WTC11 (cell line): Measurements from ENCODE around the gene CPT1A. TPM values are rescaled to one million over a fixed set of nuclear protein-coding genes. Genes with fewer than 3 reads are reported as not detected.

ENCODE experiments used
- ATAC-seq: fragments of 200-7000 bp; cut with Tn5 transposase; 2 replicates; pipeline ENCODE4 v1.10.0; 2021; ENCODE audit warnings: mild to moderate bottlenecking, moderate library complexity
- CTCF ChIA-PET: fragments of 300-600 bp; sonication (Branson Sonifier 250); formaldehyde crosslinking; loops from one replicate; lab custom pipeline; 2021; ENCODE audit warnings: antibody characterized with exemption; lab: Charles Lee
- POLR2A ChIA-PET: fragments of 350-600 bp; sonication (Branson Sonifier 250); formaldehyde crosslinking; loops from one replicate; lab custom pipeline; 2021; ENCODE audit warnings: antibody characterized with exemption; lab: Charles Lee
- DNase-seq: peaks from one replicate; pipeline ENCODE4 v3.0.0; 2021; ENCODE audit warnings: low spot score
- H3K27ac Mint-ChIP-seq: 2 replicates; pipeline ENCODE4 v1.8.0; 2021; ENCODE audit warnings: mixed read lengths
- H3K27me3 Mint-ChIP-seq: 2 replicates; pipeline ENCODE4 v1.8.0; 2021; ENCODE audit warnings: low read depth, mild to moderate bottlenecking, moderate library complexity, mixed read lengths
- H3K36me3 Mint-ChIP-seq: 2 replicates; pipeline ENCODE4 v1.8.0; 2021; ENCODE audit warnings: mixed read lengths
- H3K4me1 Mint-ChIP-seq: 2 replicates; pipeline ENCODE4 v1.8.0; 2022; ENCODE audit warnings: mixed read lengths
- H3K4me3 Mint-ChIP-seq: 2 replicates; pipeline ENCODE4 v1.8.0; 2021; ENCODE audit warnings: mild to moderate bottlenecking, moderate library complexity, mixed read lengths
- H3K9me3 Mint-ChIP-seq: 2 replicates; pipeline ENCODE4 v1.8.0; 2021; ENCODE audit warnings: mixed read lengths
- CBFB ChIP-seq: sonication (generic); formaldehyde crosslinking; IDR thresholded peaks from 2 replicates; pipeline ENCODE4 v1.8.1; 2022; ENCODE audit warnings: mild to moderate bottlenecking, low read depth, missing genetic modification reagents
- CREM ChIP-seq: sonication (generic); formaldehyde crosslinking; IDR thresholded peaks from 2 replicates; pipeline ENCODE4 v1.8.1; 2022; ENCODE audit warnings: mild to moderate bottlenecking, missing genetic modification reagents, moderate library complexity
- FOXP1 ChIP-seq: sonication (generic); formaldehyde crosslinking; IDR thresholded peaks from 2 replicates; pipeline ENCODE4 v1.8.0; 2022; ENCODE audit warnings: missing genetic modification reagents, mild to moderate bottlenecking, moderate library complexity, borderline replicate concordance
- GABPB1 ChIP-seq: sonication (generic); formaldehyde crosslinking; IDR thresholded peaks from 2 replicates; pipeline ENCODE4 v1.8.1; 2023; ENCODE audit warnings: mild to moderate bottlenecking, missing genetic modification reagents
- GRHL2 ChIP-seq: fragments of 250-450 bp; sonication (Bioruptor Pico); IDR thresholded peaks from 2 replicates; pipeline ENCODE4 v1.8.0; 2022; ENCODE audit warnings: mild to moderate bottlenecking, moderate library complexity; ENCODE audit not compliant: insufficient replicate concordance, severe bottlenecking
- MXD4 ChIP-seq: fragments of 250-450 bp; sonication (Bioruptor Pico); IDR thresholded peaks from 2 replicates; pipeline ENCODE4 v1.8.0; 2021; ENCODE audit warnings: mild to moderate bottlenecking, moderate library complexity, borderline replicate concordance
- NR3C1 ChIP-seq: sonication (generic); formaldehyde crosslinking; conservative IDR thresholded peaks from 2 replicates; pipeline ENCODE4 v1.8.1; 2023; ENCODE audit warnings: low read depth, mild to moderate bottlenecking, missing genetic modification reagents
- PRRX2 ChIP-seq: fragments of 250-450 bp; sonication (Bioruptor Pico); IDR thresholded peaks from 2 replicates; pipeline ENCODE4 v1.8.0; 2021; ENCODE audit warnings: mild to moderate bottlenecking
- TEAD1 ChIP-seq: sonication (generic); formaldehyde crosslinking; IDR thresholded peaks from 2 replicates; pipeline ENCODE4 v1.8.0; 2022; ENCODE audit warnings: mild to moderate bottlenecking, missing genetic modification reagents
- TP53 ChIP-seq: sonication (generic); formaldehyde crosslinking; IDR thresholded peaks from 2 replicates; pipeline ENCODE4 v1.8.1; 2023; ENCODE audit warnings: mild to moderate bottlenecking, missing genetic modification reagents
- ZNF219 ChIP-seq: sonication (generic); formaldehyde crosslinking; IDR thresholded peaks from 2 replicates; pipeline ENCODE4 v1.8.0; 2023; ENCODE audit warnings: missing genetic modification reagents, mild to moderate bottlenecking, borderline replicate concordance
- ZNF232 ChIP-seq: sonication (generic); formaldehyde crosslinking; IDR thresholded peaks from 2 replicates; pipeline ENCODE4 v1.8.0; 2022; ENCODE audit warnings: mild to moderate bottlenecking, missing genetic modification reagents
- ZNF396 ChIP-seq: fragments of 250-450 bp; sonication (Bioruptor Pico); IDR thresholded peaks from 2 replicates; pipeline ENCODE4 v1.8.0; 2021; ENCODE audit warnings: mild to moderate bottlenecking, moderate library complexity, borderline replicate concordance
- ZNF416 ChIP-seq: fragments of 250-450 bp; sonication (Bioruptor Pico); IDR thresholded peaks from 2 replicates; pipeline ENCODE4 v1.9.0; 2021; ENCODE audit warnings: mild to moderate bottlenecking, inconsistent platforms
- ZNF671 ChIP-seq: fragments of 250-450 bp; sonication (Bioruptor Pico); IDR thresholded peaks from 2 replicates; pipeline ENCODE4 v1.8.0; 2021; ENCODE audit warnings: mild to moderate bottlenecking
- total RNA-seq: library from RNA; stranded (reverse); gene quantifications from 3 replicates; pipeline ENCODE4 v1.2.3, GENCODE V29; 2021
- TF ChIP-seq, protein P1 (sequence below): fragments of 250-450 bp; sonication (Bioruptor Pico); conservative IDR thresholded peaks from 2 replicates; pipeline ENCODE4 v1.9.0; 2021; ENCODE audit warnings: mild to moderate bottlenecking
- TF ChIP-seq, protein P2 (sequence below): sonication (generic); formaldehyde crosslinking; IDR thresholded peaks from 2 replicates; pipeline ENCODE4 v1.8.0; 2022; ENCODE audit warnings: mild to moderate bottlenecking, missing genetic modification reagents
- TF ChIP-seq, protein P3 (sequence below): fragments of 250-450 bp; sonication (Bioruptor Pico); IDR thresholded peaks from 2 replicates; pipeline ENCODE4 v1.9.0; 2021; ENCODE audit warnings: mild to moderate bottlenecking
- TF ChIP-seq, protein P4 (sequence below): fragments of 250-450 bp; sonication (Bioruptor Pico); IDR thresholded peaks from 2 replicates; pipeline ENCODE4 v1.9.0; 2021; ENCODE audit warnings: moderate library complexity, mild to moderate bottlenecking, inconsistent platforms, borderline replicate concordance
- TF ChIP-seq, protein P5 (sequence below): sonication (generic); formaldehyde crosslinking; IDR thresholded peaks from 2 replicates; pipeline ENCODE4 v1.8.0; 2023; ENCODE audit warnings: mild to moderate bottlenecking, missing genetic modification reagents
- TF ChIP-seq, protein P6 (sequence below): sonication (generic); formaldehyde crosslinking; IDR thresholded peaks from 2 replicates; pipeline ENCODE4 v1.8.1; 2023; ENCODE audit warnings: mild to moderate bottlenecking, missing genetic modification reagents, moderate library complexity
- TF ChIP-seq, protein P7 (sequence below): sonication (generic); formaldehyde crosslinking; IDR thresholded peaks from 2 replicates; pipeline ENCODE4 v1.8.1; 2022; ENCODE audit warnings: low read depth, mild to moderate bottlenecking, moderate library complexity, missing genetic modification reagents, borderline replicate concordance
- TF ChIP-seq, protein P8 (sequence below): sonication (generic); formaldehyde crosslinking; IDR thresholded peaks from 2 replicates; pipeline ENCODE4 v1.8.0; 2022; ENCODE audit warnings: mild to moderate bottlenecking, missing genetic modification reagents

CPT1A gene
- total RNA-seq, 1 experiment from 2014 or later: 28.1 TPM

DNA sequence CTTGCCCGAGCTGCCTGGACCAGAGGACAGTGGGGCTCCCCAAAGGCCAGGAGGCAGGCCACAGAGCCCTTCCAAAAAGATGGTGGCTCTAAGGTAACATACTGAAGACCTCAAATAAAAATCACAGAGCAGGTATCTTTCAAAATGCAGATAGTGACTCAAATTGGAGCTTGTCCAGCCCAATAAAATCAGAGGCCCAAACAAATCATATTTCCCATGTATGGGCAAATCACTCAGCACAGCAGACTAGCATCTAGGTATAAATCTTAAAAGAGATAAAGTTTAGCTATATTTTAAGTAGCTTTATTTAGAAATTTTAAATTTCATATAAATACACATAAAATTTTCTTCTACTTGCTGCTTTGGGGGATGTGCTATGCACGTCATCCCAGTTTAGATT, 93.7 kb downstream of the CPT1A start:
- TF ChIP-seq, protein P1, sequence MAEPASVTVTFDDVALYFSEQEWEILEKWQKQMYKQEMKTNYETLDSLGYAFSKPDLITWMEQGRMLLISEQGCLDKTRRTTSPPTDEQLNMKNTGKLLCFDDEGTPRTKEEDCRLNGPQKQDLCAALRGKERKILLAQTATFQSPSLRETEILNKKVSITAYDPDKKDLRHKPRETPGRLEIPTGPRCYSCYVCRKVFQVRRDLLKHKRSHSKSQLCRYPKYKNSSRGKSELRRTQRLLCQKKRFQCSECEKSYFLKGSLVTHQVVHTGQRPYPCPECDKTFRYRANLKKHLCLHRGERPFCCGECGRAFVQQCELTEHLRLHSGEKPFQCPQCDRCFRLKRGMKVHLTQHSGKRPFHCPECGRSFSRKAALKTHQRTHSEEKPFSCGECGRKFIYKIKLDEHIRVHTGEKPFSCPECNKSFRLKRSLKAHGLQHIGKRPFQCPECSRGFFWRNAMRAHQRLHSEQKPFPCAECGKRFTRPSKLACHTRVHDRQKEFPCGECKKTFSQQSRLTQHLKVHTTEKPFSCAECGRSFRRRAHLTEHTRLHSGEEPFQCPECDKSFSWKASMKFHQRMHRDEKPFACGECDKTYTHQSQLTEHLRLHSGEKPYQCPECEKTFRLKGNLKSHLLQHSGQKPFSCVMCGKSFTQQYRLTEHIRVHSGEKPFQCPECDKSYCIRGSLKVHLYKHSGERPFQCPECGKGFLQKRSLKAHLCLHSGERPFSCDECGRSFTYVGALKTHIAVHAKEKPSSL (CRISPR knock-in tag): no peak
- TF ChIP-seq, protein P2, sequence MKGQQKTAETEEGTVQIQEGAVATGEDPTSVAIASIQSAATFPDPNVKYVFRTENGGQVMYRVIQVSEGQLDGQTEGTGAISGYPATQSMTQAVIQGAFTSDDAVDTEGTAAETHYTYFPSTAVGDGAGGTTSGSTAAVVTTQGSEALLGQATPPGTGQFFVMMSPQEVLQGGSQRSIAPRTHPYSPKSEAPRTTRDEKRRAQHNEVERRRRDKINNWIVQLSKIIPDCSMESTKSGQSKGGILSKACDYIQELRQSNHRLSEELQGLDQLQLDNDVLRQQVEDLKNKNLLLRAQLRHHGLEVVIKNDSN (CRISPR knock-in tag): no peak
- TF ChIP-seq, protein P3, sequence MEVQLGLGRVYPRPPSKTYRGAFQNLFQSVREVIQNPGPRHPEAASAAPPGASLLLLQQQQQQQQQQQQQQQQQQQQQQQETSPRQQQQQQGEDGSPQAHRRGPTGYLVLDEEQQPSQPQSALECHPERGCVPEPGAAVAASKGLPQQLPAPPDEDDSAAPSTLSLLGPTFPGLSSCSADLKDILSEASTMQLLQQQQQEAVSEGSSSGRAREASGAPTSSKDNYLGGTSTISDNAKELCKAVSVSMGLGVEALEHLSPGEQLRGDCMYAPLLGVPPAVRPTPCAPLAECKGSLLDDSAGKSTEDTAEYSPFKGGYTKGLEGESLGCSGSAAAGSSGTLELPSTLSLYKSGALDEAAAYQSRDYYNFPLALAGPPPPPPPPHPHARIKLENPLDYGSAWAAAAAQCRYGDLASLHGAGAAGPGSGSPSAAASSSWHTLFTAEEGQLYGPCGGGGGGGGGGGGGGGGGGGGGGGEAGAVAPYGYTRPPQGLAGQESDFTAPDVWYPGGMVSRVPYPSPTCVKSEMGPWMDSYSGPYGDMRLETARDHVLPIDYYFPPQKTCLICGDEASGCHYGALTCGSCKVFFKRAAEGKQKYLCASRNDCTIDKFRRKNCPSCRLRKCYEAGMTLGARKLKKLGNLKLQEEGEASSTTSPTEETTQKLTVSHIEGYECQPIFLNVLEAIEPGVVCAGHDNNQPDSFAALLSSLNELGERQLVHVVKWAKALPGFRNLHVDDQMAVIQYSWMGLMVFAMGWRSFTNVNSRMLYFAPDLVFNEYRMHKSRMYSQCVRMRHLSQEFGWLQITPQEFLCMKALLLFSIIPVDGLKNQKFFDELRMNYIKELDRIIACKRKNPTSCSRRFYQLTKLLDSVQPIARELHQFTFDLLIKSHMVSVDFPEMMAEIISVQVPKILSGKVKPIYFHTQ: no peak
- TF ChIP-seq ZNF671 (CRISPR knock-in tag) (no peak), ZNF219 (CRISPR knock-in tag) (no peak), TEAD1 (CRISPR knock-in tag) (no peak), ZNF232 (CRISPR knock-in tag) (no peak), PRRX2 (CRISPR knock-in tag) (no peak), FOXP1 (CRISPR knock-in tag) (no peak), GRHL2 (CRISPR knock-in tag) (no peak), ZNF396 (CRISPR knock-in tag) (no peak), CBFB (CRISPR knock-in tag) (no peak), NR3C1 (no peak), ZNF416 (CRISPR knock-in tag) (no peak)
- TF ChIP-seq, protein P4, sequence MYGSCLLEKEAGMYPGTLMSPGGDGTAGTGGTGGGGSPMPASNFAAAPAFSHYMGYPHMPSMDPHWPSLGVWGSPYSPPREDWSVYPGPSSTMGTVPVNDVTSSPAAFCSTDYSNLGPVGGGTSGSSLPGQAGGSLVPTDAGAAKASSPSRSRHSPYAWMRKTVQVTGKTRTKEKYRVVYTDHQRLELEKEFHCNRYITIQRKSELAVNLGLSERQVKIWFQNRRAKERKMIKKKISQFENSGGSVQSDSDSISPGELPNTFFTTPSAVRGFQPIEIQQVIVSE (CRISPR knock-in tag): no peak
- TF ChIP-seq, protein P5, sequence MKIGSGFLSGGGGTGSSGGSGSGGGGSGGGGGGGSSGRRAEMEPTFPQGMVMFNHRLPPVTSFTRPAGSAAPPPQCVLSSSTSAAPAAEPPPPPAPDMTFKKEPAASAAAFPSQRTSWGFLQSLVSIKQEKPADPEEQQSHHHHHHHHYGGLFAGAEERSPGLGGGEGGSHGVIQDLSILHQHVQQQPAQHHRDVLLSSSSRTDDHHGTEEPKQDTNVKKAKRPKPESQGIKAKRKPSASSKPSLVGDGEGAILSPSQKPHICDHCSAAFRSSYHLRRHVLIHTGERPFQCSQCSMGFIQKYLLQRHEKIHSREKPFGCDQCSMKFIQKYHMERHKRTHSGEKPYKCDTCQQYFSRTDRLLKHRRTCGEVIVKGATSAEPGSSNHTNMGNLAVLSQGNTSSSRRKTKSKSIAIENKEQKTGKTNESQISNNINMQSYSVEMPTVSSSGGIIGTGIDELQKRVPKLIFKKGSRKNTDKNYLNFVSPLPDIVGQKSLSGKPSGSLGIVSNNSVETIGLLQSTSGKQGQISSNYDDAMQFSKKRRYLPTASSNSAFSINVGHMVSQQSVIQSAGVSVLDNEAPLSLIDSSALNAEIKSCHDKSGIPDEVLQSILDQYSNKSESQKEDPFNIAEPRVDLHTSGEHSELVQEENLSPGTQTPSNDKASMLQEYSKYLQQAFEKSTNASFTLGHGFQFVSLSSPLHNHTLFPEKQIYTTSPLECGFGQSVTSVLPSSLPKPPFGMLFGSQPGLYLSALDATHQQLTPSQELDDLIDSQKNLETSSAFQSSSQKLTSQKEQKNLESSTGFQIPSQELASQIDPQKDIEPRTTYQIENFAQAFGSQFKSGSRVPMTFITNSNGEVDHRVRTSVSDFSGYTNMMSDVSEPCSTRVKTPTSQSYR (CRISPR knock-in tag): no peak
- Mint-ChIP-seq H3K4me3 (peak overlapping the region; percentile 54), H3K36me3 (peaks cover 51% of the 10 kb centered on the region), H3K27me3 (no peaks in the 10 kb centered on the region), H3K27ac (peak overlapping the region; percentile 83; the same call in 1 of the 2 replicates), H3K4me1 (peaks cover 52% of the 10 kb centered on the region), H3K9me3 (no peaks in the 10 kb centered on the region)
- no peak for DNase-seq
- CTCF ChIA-PET: interaction anchor here (1.4 to 3.5 kb wide), 2 partner anchors 50 to 70 kb away, joined by 3 to 22 read pairs; no protein-coding TSS in a partner anchor
- POLR2A ChIA-PET: interaction anchor here (0.5 kb wide), 1 partner anchor 58 kb away, joined by 3 read pairs; no protein-coding TSS in a partner anchor
- ATAC-seq: no peak

DNA sequence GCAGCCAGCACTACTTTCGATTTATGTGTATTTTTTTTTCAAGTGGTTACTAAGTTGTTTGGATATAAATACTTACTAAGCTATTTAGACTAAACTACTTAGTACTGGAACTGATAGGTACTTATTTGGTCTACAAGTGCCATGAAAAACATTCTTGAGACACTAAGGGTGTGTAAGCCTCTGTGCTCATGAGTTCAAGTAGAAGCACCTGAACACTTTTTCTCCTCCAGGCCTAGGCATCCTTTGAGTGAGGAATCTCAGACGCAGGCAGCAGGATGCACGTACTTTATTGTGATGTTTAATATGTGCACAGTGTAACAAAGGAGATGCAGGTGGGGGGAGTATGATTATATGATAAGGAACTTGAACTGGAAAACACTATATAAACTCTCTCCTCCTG, 98.2 kb downstream of the CPT1A start:
- ChIA-PET POLR2A (no interaction called here), CTCF (no interaction called here)
- H3K27ac Mint-ChIP-seq: peak overlapping the region; percentile 8; the same call in 1 of the 2 replicates
- DNase-seq: no peak
- H3K36me3 Mint-ChIP-seq: peaks cover 78% of the 10 kb centered on the region
- H3K4me1 Mint-ChIP-seq: peaks cover 53% of the 10 kb centered on the region
- H3K9me3 Mint-ChIP-seq: no peaks in the 10 kb centered on the region
- no peak overlapping the region for H3K4me3 Mint-ChIP-seq
- ATAC-seq: no peak
- H3K27me3 Mint-ChIP-seq: no peaks in the 10 kb centered on the region
- no peak for TF ChIP-seq MXD4
- TF ChIP-seq, protein P6, sequence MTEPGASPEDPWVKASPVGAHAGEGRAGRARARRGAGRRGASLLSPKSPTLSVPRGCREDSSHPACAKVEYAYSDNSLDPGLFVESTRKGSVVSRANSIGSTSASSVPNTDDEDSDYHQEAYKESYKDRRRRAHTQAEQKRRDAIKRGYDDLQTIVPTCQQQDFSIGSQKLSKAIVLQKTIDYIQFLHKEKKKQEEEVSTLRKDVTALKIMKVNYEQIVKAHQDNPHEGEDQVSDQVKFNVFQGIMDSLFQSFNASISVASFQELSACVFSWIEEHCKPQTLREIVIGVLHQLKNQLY (CRISPR knock-in tag): no peak
- TF ChIP-seq, protein P7, sequence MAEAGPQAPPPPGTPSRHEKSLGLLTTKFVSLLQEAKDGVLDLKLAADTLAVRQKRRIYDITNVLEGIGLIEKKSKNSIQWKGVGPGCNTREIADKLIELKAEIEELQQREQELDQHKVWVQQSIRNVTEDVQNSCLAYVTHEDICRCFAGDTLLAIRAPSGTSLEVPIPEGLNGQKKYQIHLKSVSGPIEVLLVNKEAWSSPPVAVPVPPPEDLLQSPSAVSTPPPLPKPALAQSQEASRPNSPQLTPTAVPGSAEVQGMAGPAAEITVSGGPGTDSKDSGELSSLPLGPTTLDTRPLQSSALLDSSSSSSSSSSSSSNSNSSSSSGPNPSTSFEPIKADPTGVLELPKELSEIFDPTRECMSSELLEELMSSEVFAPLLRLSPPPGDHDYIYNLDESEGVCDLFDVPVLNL (CRISPR knock-in tag): no peak
- no peak for TF ChIP-seq GABPB1 (CRISPR knock-in tag)
- no peak for TF ChIP-seq CREM (CRISPR knock-in tag)
- no peak for TF ChIP-seq TP53 (CRISPR knock-in tag)
- TF ChIP-seq, protein P8, sequence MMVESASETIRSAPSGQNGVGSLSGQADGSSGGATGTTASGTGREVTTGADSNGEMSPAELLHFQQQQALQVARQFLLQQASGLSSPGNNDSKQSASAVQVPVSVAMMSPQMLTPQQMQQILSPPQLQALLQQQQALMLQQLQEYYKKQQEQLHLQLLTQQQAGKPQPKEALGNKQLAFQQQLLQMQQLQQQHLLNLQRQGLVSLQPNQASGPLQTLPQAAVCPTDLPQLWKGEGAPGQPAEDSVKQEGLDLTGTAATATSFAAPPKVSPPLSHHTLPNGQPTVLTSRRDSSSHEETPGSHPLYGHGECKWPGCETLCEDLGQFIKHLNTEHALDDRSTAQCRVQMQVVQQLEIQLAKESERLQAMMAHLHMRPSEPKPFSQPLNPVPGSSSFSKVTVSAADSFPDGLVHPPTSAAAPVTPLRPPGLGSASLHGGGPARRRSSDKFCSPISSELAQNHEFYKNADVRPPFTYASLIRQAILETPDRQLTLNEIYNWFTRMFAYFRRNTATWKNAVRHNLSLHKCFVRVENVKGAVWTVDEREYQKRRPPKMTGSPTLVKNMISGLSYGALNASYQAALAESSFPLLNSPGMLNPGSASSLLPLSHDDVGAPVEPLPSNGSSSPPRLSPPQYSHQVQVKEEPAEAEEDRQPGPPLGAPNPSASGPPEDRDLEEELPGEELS (CRISPR knock-in tag): no peak
- no peak for TF ChIP-seq ZNF232 (CRISPR knock-in tag)
